ENCODE measurements around the gene PTAFR.

The PTAFR gene

DNA sequence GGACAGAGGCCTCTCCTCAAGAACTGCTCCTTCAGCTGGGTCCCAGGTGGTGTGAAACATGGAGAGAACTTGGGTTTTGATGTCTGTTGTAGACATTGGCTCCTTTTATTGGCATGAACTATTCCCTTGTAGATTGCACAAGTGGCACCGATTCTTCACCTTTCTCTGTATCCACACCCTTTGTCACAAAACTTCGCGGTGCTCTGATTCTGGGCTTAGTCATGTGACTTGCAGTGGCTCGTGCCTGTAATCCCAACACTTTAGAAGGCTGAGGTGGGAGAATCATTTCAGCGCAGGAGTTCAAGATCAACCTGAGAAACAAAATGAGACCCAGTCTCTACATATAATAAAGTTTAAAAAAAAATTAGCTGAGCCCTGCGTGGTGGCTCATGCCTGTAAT, 45.6 kb downstream of the PTAFR start:
- no peaks in the 10 kb centered on the region for H3K9me3 ChIP-seq (replicated peaks; ENCODE audit: insufficient read depth, low read length)
- no peaks in the 10 kb centered on the region for H3K9me2 ChIP-seq (replicated peaks; ENCODE audit: insufficient read depth, low read length)
- no peaks in the 10 kb centered on the region for H3F3A ChIP-seq (ENCODE audit: insufficient read depth, low read length)
- no peaks in the 10 kb centered on the region for H4K20me1 ChIP-seq (ENCODE audit: insufficient read depth, low read length)
- H3K4me3 ChIP-seq (ENCODE audit: low read length) = no peak overlapping the region
- no peaks in the 10 kb centered on the region for H3K36me3 ChIP-seq (replicated peaks; ENCODE audit: insufficient read depth, low read length)
- no peak overlapping the region for H2AFZ ChIP-seq (ENCODE audit: low read length)
- no peak for DNase-seq
- H3K27ac ChIP-seq (ENCODE audit: low read length) = no peak overlapping the region
- no peak overlapping the region for H3K9ac ChIP-seq (ENCODE audit: low read length)
- TF ChIP-seq, protein P1, sequence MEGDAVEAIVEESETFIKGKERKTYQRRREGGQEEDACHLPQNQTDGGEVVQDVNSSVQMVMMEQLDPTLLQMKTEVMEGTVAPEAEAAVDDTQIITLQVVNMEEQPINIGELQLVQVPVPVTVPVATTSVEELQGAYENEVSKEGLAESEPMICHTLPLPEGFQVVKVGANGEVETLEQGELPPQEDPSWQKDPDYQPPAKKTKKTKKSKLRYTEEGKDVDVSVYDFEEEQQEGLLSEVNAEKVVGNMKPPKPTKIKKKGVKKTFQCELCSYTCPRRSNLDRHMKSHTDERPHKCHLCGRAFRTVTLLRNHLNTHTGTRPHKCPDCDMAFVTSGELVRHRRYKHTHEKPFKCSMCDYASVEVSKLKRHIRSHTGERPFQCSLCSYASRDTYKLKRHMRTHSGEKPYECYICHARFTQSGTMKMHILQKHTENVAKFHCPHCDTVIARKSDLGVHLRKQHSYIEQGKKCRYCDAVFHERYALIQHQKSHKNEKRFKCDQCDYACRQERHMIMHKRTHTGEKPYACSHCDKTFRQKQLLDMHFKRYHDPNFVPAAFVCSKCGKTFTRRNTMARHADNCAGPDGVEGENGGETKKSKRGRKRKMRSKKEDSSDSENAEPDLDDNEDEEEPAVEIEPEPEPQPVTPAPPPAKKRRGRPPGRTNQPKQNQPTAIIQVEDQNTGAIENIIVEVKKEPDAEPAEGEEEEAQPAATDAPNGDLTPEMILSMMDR (IDR thresholded peaks at IDR 0.05; ENCODE audit: low read length) = no peak
- TF ChIP-seq EZH2phosphoT487 (IDR thresholded peaks at IDR 0.05; ENCODE audit: low read length) (no peak), EZH2 (optimal IDR thresholded peaks at IDR 0.05; ENCODE audit: low read depth, low read length) (no peak)
- no peaks in the 10 kb centered on the region for H3K27me3 ChIP-seq (replicated peaks; ENCODE audit: insufficient read depth, low read length)
- H3K4me2 ChIP-seq (ENCODE audit: low read depth, low read length) = no peak overlapping the region
- no peaks in the 10 kb centered on the region for H3K79me2 ChIP-seq (ENCODE audit: low read length)
- H3K4me1 ChIP-seq (ENCODE audit: low read length) = peaks cover 10% of the 10 kb centered on the region

DNA sequence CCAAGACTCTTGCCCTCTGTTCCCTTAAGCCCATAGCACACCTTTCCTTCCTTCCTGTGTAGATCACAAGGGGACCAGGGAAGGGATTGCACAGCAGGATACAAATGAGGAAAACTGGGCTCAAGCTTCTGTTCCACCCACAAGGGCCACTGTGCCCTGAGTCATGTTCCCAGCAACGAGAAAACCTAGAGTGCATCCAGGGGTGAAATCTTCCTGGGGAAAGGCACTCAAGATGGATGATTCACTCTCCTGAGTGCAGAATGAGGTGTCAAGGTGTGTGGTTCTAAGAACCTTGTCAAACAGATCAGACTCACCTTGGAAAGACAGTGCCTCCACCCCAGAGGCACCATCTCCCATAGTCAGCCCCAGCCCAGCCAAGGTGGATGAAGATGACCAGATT, 47.3 kb downstream of the PTAFR start:
- Histone ChIP-seq H3K9me2 (replicated peaks; ENCODE audit: insufficient read depth, low read length) (no peaks in the 10 kb centered on the region), H3K4me1 (ENCODE audit: low read length) (peaks cover 10% of the 10 kb centered on the region), H3F3A (ENCODE audit: insufficient read depth, low read length) (no peaks in the 10 kb centered on the region), H3K27me3 (replicated peaks; ENCODE audit: insufficient read depth, low read length) (no peaks in the 10 kb centered on the region), H3K9me3 (replicated peaks; ENCODE audit: insufficient read depth, low read length) (no peaks in the 10 kb centered on the region), H3K4me3 (ENCODE audit: low read length) (no peak overlapping the region), H3K27ac (ENCODE audit: low read length) (no peak overlapping the region), H3K36me3 (replicated peaks; ENCODE audit: insufficient read depth, low read length) (no peaks in the 10 kb centered on the region), H4K20me1 (ENCODE audit: insufficient read depth, low read length) (no peaks in the 10 kb centered on the region), H3K9ac (ENCODE audit: low read length) (no peak overlapping the region), H3K79me2 (ENCODE audit: low read length) (no peaks in the 10 kb centered on the region), H2AFZ (ENCODE audit: low read length) (no peak overlapping the region), H3K4me2 (ENCODE audit: low read depth, low read length) (no peak overlapping the region)
- no peak for DNase-seq
- TF ChIP-seq EZH2phosphoT487 (IDR thresholded peaks at IDR 0.05; ENCODE audit: low read length) (no peak), EZH2 (optimal IDR thresholded peaks at IDR 0.05; ENCODE audit: low read depth, low read length) (no peak)
- TF ChIP-seq, protein P1 (IDR thresholded peaks at IDR 0.05; ENCODE audit: low read length) = no peak

DNA sequence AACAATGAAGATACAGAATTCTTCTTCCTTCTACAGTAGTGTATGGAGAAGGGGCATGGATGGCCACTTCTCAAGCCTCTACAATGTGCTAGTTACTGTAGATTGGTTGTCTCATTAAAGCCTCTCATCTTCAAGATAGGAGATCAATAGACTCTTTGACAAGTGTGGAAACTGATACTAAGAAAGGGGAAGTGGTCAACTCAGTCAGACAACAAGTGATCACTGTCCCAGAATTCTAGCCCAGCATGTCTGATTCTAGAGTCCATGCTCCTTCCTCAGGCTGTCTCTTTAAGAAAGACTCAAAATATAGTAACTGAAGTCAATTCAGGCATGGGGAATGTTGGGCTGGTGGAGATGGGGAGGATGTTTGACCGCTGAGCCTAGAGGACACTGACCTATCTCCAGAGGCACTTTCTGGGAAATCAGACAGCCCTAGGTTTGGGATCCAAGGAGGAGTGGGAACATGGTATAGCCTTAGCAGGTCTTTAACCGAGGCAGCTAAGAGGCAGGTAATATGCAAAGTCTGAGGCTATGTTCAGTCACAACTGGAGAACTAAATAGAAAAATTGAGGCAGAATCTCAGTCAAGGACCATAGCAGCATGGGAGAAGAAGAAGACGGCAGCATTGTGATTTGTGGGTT, 48.8 kb downstream of the PTAFR start:
- DNase-seq = no peak
- no peak for TF ChIP-seq EZH2phosphoT487 (IDR thresholded peaks at IDR 0.05; ENCODE audit: low read length)
- no peak for TF ChIP-seq EZH2 (optimal IDR thresholded peaks at IDR 0.05; ENCODE audit: low read depth, low read length)
- TF ChIP-seq, protein P1 (IDR thresholded peaks at IDR 0.05; ENCODE audit: low read length) = no peak
- H3K4me3 ChIP-seq (ENCODE audit: low read length) = no peak overlapping the region
- no peaks in the 10 kb centered on the region for H3K36me3 ChIP-seq (replicated peaks; ENCODE audit: insufficient read depth, low read length)
- H2AFZ ChIP-seq (ENCODE audit: low read length) = no peak overlapping the region
- H3F3A ChIP-seq (ENCODE audit: insufficient read depth, low read length) = no peaks in the 10 kb centered on the region
- no peaks in the 10 kb centered on the region for H3K27me3 ChIP-seq (replicated peaks; ENCODE audit: insufficient read depth, low read length)
- H3K4me2 ChIP-seq (ENCODE audit: low read depth, low read length) = no peak overlapping the region
- no peaks in the 10 kb centered on the region for H3K9me2 ChIP-seq (replicated peaks; ENCODE audit: insufficient read depth, low read length)
- H3K9me3 ChIP-seq (replicated peaks; ENCODE audit: insufficient read depth, low read length) = no peaks in the 10 kb centered on the region
- no peaks in the 10 kb centered on the region for H4K20me1 ChIP-seq (ENCODE audit: insufficient read depth, low read length)
- peaks cover 9% of the 10 kb centered on the region for H3K4me1 ChIP-seq (ENCODE audit: low read length)
- no peak overlapping the region for H3K27ac ChIP-seq (ENCODE audit: low read length)
- no peak overlapping the region for H3K9ac ChIP-seq (ENCODE audit: low read length)
- H3K79me2 ChIP-seq (ENCODE audit: low read length) = no peaks in the 10 kb centered on the region
